Endometrial microvascular endothelial cells (primary cell): ENCODE data around the gene CMIP. TPM values are rescaled to one million over a fixed set of nuclear protein-coding genes. Genes with fewer than 3 reads are reported as not detected.

Experiments
- in situ Hi-C: cut with HindIII; loops from 2 replicates; pipeline ENCODE4 v1.10.0; 2017; ENCODE audit warnings: low sequenced_read_pairs, low pct_unique_long_range_greater_than_20kb; ENCODE audit errors: inconsistent ontology term
- total RNA-seq: library from RNA; depleted of rRNA; stranded (reverse); fragments of >200 nt; gene quantifications from one replicate; pipeline ENCODE4 v1.2.3, GENCODE V29; 2015; ENCODE audit errors: inconsistent ontology term

Gene CMIP
- total RNA-seq, 1 donor from 2014 or later = 16.5 TPM

GRCh38 chr16:81629896-81630634, 185.5 kb downstream of the CMIP start:
- in situ Hi-C loops = no loop called here

GRCh38 chr16:81630635-81631031, 186.0 kb downstream of the CMIP start:
- in situ Hi-C loops = no loop called here

- in situ Hi-C loops = no loop called here
Observed at GRCh38 chr16:81632392-81633146, 188.0 kb downstream of the CMIP start.

GRCh38 chr16:81633147-81633619, 188.6 kb downstream of the CMIP start:
- in situ Hi-C loops = no loop called here

GRCh38 chr16:81633680-81634379, 189.2 kb downstream of the CMIP start:
- in situ Hi-C loops = no loop called here

GRCh38 chr16:81634380-81635062, 189.9 kb downstream of the CMIP start:
- in situ Hi-C loops = no loop called here

GRCh38 chr16:81635063-81635937, 190.7 kb downstream of the CMIP start:
- in situ Hi-C loops = no loop called here

- in situ Hi-C loops = no loop called here
Observed at GRCh38 chr16:81636298-81636993, 191.8 kb downstream of the CMIP start.

GRCh38 chr16:81637336-81638235, 193.0 kb downstream of the CMIP start:
- in situ Hi-C loops = no loop called here

- in situ Hi-C loops = no loop called here
Observed at GRCh38 chr16:81638286-81638945, 193.8 kb downstream of the CMIP start.

GRCh38 chr16:81639348-81639747, 194.7 kb downstream of the CMIP start:
- in situ Hi-C loops = no loop called here

GRCh38 chr16:81639931-81640680, 195.5 kb downstream of the CMIP start:
- in situ Hi-C loops = no loop called here

GRCh38 chr16:81640681-81641070, 196.1 kb downstream of the CMIP start:
- in situ Hi-C loops = no loop called here

GRCh38 chr16:81641395-81642106, 196.9 kb downstream of the CMIP start:
- in situ Hi-C loops = no loop called here

GRCh38 chr16:81642107-81642436, 197.5 kb downstream of the CMIP start:
- in situ Hi-C loops = no loop called here
